GM18502 (cell line): ENCODE measurements around the gene CYP2E1.
"Not testable (repeated sequence)": the region's sequence is repeated elsewhere in the genome, so short reads cannot be mapped to it uniquely, and the experiment has no call there.

Experiments used
- ATAC-seq: cut with Tn5 transposase; IDR thresholded peaks from one replicate; pipeline ENCODE4 v1.9.1; 2021; ENCODE audit warnings: mild to moderate bottlenecking; ENCODE audit not compliant: unreplicated experiment, poor library complexity

Gene CYP2E1

DNA sequence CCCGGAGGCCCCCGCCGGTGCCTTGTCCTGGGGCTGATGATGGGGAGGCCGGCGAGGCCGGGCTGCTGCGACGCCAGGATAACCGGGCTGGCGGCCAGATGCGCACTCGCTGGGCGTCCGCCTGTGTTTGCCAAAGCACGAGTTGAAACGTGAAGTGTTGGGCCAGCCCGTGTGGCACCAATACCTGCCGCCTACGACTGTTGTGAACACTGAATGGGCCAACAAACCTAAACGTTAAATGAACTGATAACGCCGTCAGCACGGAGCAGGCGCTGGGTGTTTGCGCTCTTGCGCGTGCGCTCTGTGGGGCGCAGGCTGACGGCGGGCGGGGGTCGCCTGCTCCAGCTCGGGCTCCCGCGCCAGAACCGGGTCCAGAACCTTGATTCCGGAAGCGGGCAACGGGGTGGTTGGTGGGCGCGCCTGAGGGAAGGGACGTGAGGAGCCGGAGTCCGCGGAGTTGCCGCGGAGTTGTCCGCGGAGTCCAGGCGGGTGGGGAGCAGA, 658 bp downstream of the CYP2E1 start:
- ATAC-seq: no peak

DNA sequence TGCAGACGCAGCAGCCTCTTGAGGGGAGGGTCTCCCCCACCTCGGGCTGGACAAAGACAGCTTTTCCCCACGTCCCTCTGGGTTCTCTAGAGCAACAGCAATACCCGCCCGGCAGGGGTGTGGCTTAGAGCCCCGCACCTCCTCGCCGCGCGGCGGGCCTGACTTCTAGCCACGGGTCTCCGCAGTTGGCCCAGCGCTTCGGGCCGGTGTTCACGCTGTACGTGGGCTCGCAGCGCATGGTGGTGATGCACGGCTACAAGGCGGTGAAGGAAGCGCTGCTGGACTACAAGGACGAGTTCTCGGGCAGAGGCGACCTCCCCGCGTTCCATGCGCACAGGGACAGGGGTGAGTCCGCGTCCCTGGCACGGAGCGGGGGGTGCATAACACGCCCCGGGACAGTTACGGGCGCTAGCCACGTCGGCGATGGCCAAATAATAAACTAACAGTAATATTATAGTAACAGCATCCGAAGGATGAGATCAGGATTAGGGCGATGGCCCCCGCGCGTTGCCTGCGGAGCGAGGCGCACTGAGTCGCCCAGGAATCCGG, 1.2 kb downstream of the CYP2E1 start:
- ATAC-seq: no peak

DNA sequence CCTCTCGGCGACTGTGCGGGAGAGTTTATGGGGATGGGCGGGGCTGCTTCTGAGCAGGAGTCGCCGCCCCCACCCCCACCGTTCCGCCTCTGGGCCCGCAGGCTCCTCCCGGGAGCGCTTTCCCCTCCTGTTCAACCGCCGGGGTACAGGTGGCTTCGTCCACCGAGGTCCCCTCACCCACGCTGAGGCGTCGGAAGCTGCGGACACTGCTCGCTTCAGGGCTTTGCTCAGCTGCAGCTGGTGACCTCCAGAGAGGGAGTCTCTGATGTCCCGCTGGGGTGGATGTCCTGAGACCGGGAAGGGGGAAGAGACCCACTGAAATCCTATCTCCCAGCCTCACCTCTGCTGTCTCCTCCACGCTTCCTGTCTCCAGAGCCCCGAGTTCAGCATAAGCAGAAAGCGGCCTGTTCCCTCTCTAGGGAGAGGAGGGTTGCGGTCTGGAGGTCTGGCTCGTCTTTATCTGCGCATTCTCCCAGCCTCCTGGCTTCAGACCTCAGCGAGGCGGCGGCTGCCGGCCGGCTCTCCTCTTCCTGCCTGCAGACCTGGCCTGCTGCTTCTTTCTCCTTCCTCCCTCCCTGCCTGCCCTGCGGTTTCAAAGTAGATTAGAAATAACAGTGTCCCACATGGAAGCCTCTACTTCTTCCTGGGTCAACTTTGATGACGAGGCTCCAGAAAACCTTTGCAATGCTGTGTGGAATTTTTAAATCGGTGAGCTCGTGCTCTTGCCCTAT, 1.8 kb downstream of the CYP2E1 start:
- no peak for ATAC-seq

DNA sequence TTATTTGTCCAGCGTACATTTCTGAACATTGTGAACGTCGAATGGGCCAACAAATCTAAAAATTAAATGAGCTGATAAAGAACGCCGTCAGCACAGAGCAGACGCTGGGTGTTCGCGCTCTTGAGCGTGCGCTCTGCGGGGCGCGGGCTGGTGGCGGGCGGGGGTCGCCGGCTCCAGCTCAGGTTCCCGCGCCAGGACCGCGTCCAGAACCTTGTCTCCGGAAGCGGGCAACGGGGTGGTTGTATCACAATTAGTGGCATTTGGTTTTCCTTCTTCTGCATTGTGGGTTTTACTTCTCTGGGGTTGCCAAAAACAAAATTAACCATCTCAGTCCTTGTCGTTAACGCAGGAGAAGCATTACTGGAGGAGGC, 2.4 kb downstream of the CYP2E1 start:
- no peak for ATAC-seq

DNA sequence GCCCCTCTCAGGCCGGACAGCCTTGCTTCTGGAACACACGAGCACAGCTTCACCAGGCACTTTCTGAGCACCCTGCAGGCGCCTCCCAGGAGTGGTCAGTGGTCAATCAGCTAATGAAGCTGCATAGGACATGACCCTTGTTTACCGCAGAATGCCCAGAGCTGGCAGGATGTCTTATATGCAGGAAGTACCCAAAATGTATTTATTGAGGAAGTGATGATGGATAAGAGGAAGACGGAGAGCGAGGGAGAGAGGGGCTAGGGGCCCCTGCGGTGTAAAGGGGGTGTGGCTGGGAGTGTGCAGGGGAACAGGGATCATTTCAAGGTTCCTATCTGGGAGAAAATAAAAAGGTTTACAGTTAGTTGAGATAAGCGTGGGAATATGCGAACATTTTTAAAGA, 3.3 kb downstream of the CYP2E1 start:
- ATAC-seq: no peak

DNA sequence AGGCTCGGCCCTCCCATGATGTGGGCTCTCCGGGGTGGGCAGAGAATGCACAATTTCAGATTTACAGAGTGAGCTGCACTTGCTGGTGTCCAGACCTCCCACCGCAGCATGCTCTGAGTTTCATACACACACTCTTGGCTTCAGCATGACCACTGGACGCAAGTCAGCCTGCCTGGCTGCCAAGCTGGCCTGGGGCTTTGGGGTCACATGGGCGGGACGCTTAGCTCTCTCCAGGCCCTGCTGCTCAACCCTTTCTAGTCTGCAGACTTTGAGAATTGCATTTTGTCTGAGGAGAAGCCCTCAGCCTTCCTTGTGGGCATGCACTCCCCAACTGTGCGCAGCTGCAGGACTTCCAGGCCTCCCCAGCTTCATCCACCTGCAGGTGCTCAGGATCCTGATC, 5.7 kb downstream of the CYP2E1 start:
- no peak for ATAC-seq

DNA sequence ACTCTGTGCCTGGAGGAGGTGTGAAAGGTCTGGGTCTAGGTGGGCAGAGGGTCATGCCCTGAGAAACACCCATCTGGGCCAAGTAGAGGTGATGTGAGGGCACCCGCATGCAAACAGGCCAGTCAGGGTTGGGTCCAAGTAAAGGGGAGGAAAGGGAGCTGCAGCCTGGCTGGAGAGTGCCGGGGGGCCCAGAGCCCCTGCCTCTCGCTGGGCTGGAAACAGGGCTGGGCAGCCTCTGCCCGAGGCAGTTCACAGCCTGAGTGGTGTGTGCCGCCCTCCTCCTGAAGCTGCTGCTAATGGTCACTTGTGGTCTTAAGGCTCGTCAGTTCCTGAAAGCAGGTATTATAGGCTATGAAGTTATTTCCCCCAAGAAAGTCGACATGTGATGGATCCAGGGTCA, 7.3 kb downstream of the CYP2E1 start:
- ATAC-seq: no peak

DNA sequence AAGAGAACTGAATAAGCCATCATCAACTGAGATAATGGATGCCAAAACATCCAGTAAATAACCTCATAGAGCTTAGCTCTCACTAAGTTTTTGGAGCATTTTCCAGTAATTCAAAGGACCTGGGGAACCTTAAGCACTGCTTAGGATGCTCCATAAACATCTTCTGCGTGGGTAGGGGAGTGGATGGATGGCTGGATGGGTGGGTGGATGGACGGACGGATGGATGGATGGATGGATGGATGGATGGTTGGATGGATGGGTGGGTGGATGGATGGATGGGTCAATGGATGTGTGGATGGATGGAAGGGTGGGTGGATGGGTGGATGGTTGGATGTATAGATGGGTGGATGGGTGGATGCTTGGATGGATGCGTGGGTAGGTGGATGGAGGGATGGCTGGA, 9.0 kb downstream of the CYP2E1 start:
- ATAC-seq: no peak

DNA sequence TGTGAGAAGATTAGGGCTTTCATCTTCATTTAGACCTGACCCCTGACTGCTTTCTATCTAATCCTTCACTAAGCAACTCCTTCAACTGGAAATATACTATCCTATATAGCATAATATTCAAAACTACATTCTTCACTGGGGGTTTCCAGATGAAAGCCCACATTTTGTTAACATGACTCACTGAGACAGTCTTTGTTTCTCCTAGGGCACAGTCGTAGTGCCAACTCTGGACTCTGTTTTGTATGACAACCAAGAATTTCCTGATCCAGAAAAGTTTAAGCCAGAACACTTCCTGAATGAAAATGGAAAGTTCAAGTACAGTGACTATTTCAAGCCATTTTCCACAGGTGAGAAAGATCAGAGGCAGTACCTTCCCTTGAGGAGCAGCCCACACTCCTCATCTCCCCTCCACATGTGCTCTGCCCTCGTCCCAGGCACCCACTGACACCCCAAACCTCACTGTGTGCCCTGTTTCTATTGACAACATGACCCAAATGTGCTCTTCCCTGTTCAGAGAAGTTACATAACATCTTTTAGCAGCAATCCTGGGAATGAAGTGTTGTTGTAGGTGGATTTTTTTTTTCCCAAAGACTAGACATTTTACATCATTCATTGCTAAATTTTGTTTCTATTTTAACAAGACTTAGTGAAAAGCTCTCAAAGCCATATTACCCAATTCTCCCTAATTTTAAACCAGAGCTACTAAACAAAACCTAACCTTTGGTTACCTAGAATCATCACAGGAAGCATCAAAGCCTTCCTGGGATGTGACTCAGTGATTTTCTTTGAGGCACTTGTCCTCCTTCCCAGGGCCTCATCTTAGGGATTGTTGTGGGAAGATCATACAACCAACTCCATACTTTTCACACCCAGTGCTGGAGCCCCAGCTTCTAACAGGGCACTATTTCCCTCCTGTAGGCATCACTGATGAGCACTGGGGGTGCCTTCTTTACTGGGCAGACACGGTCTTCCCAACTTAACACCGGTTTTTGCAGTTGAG, 10.7 kb downstream of the CYP2E1 start:
- no peak for ATAC-seq

DNA sequence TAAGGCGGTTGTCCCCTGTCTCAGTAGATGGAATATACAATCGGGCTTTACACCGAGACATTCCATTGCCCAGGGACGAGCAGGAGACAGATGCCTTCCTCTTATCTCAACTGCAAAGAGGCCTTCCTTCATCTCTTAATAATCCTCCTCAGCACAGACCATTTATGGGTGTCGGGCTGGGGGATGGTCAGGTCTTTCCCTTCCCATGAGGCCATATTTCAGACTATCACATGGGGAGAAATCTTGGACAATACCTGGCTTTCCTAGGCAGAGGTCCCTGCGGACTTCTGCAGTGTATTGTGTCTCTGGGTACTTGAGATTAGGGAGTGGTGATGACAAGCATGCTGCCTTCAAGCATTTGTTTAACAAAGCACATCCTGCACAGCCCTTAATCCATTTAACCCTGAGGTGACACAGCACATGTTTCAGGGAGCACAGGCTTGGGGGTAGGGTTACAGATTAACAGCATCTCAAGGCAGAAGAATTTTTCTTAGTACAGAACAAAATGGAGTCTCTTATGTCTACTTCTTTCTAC, 14.3 kb downstream of the CYP2E1 start:
- ATAC-seq: not testable (repeated sequence)

DNA sequence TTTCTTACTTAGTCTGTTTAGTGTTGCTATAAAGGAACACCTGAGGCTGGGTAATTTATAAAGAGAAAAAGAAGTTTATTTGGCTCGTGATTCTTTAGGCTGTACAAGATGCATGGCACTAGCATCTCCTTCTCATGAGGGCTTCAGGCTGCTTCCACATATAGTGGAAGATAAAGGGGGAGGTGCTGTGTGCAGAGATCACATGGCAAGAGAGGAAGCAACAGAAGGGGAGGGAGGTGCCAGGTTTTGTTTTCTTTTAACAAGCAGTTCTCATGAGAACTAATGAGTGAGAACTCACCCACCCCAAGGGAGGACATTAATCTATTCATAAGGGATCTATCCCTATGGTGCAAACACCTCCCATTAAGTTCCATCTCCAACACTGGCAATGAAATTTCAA, 17.3 kb downstream of the CYP2E1 start:
- ATAC-seq: no peak

DNA sequence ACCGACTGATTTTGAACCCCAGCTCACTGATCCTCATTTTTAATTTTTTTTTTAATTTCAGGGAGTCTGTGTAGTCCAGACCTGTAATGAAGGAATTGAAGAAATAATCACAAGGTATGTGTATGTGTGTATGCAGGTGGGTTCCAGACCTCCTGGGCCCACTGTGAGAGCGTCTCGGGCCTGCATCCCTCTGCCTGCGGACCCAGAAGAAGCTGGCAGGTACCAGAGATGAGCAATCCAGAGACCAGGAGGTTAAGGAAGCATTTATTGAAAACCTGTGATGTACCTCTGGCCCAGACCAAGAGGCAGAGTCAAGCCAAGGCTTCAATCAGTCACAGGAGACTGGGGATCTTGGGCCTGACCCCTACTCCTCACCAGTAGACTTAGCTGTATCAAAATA, 27.4 kb downstream of the CYP2E1 start:
- no peak for ATAC-seq

DNA sequence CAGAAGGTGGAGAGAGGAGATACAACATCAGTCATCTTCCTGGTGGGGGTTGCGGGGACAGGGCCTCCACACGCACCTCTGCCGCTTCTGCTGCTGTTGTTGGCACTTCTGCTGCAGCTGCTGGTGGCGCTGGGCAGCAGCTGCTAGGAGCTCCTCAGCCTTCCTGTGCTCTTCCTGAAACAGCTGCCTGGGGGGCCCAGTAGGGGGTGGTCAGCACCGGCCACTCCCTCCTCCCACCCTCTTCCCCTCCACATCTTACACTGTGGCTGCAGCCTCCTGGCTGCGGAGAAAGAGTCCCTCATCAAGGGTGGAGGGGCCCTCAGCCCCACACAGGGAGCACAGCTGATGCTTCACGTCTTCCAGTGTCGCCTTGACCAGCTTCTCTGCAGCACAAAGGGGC, 28.4 kb downstream of the CYP2E1 start:
- ATAC-seq: no peak

DNA sequence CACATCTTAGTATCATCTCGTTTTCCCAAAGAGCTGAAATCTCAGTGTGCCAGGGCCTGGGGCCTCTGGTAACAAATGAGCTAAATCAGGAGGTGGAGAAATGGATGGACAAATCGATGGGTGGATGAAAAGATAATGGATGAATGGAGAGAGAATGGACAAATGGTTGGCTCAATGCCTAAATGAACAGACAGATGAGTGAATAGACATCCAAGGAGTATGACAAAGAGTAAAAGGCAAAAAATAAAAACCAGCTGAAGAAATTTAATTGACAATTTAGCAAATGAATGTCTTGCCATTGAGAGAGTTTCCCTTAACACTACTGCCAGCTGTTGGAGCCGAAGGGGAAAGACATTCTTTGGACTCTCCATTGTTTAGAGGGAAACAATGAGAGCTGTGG, 30.2 kb downstream of the CYP2E1 start:
- ATAC-seq: no peak

DNA sequence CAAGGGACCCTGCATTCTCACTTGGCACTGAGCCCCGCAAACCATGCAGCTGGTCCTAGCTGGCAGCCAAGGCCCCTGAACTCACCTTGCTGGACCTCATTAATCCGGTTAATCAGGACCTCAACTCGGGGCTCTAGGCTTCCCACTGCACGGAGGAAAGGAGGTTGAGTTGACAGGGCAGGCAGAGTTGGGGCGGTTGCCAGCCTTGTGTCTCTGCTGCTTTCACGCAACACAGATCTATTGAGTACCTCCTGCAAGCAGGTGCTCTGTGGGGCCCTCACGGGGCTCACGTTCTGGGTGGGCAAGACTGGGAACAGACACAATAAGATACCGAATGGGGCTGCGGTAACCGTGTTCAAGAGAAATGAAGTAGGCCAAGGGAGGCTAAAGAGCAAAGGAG, 32.1 kb downstream of the CYP2E1 start:
- ATAC-seq: no peak

DNA sequence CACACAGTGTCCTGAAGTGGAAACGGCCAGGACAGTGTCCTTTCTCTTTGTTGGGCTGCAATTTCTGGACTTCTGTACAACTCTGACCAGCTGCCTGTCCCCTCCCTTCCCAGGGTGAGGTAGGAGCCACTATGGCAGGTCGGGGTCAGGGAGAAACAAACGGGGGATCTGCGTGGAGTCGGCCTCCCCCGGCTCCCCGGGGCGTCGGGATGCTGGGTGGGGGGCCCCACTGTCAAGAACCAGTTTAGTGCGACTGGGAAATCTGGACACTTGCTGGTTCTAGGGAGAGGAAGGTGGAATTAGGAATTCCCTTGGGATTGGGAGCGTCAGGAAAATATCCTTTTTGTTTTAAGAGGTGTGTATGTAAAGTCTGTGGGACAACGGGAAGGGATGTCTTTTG, 37.7 kb downstream of the CYP2E1 start:
- ATAC-seq: no peak

DNA sequence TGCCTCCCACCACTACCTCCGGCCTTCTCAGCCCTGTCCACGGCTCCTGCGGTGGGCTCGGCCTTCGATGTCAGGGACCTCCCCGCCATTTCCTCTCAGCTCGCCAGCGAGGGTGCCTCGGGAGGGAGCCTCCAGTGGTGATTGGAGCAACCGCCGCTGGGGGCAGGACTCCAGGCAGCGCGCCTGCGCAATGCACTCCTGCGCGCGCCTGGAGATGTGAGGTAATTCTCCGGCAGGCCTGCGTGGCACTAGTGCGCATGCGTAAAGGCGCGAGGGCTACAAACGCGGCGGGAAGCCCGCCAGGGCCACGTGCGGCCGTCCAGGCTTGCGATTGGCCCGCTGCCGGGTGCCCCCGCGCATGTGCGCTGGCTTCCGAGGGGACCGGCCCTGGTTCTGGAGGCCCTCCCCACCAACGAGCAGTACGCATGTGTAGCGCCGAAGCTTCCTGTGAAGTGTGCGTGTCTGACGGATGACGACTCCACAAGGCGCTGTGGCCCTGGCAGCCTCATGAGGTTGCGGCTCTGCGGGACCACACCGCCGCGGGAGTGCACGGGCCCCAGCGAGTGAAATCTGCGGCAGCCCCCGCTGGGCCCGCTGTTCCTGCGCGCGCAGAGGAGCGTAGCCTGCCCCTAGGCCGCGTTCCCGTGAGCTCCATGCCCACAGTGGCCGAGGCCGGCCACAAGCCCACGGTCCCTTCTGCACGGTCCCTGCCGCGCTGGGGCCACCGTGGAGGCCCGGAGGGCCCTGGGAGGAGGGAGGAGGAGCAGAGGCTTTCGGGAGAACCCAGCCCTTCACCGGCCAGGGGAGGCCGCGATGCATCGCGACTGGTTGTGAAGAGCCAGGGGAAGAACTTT, 38.5 kb downstream of the CYP2E1 start, which contains the start of gene SYCE1:
Gene SYCE1 (minus strand): TSS at position 143 of the 854 bp plus-strand sequence. CDS start 54 bp downstream, at position 89.
- ATAC-seq: no peak

DNA sequence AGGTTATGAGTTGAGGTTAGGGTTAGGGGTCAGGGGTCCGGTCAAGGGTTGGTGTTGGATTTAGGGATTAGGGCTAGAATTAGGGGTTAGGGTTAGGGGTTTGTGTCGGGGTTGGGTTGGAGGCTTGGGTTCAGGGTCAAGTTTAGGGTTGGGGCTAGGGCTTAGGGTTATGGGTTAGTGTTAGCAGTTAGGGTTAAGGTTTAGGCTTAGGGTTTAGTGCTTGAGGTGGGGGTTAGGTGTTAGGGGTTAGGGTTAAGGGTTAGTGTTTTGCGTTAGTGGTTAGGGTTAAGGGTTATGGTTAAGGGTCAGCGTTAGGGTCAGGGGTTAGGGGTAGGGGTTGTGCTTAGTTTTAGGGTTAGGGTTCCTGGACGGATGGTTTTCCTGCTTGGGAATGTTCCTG, 40.0 kb downstream of the CYP2E1 start:
- no peak for ATAC-seq

DNA sequence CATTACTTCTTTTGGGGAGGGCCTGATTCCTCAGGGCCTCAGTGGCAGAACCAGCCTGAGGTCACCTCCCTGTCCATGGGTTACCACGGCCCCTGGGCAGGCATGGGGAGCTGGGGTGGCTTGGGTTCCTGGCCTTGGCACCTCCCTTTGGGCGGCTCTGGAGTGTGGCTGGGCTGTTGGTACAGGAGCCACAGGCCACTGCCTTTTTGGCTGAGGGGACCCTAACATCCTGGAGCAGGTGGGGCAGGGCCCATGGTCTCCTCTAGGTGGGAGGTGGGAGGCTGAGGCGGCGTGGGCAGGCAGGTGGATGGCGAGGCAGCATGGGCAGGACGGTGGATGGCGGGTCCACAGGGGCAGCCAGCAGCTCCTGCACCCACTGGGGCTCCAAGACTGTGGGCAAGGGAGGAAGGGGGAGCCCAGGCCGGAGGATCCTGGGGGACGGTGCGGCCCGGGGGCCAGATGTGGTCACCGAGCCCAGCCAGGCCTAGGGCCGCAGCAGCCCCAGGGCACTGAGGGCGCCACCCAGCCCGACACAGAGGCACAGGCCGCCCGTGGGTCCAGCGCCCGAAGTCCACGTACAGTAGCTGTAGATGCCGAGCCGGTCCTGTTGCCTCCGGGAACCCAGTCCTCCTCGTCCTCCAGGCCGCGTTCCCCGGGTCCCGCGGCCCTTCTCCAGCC, 40.6 kb downstream of the CYP2E1 start:
- no peak for ATAC-seq
